Peyer's patch (tissue), 4 donors: ENCODE measurements around the gene FNDC3B.

ENCODE experiments used
- CTCF ChIP-seq, 6 experiments: fragments of 450-650 bp in 4 of 6; fragments of 200-600 bp in 2 of 6; sonication (generic) in 1 of 6; IDR thresholded peaks; one replicate each; pipeline ENCODE4 v1.5.1; 2017 to 2019; ENCODE audit warnings: antibody characterized with exemption in 6 of 6, mild to moderate bottlenecking in 3 of 6, moderate library complexity in 1 of 6
- POLR2A ChIP-seq, 2 donors: fragments of 450-650 bp; IDR thresholded peaks; one replicate each; pipeline ENCODE4 v1.5.1; 2017; ENCODE audit warnings: antibody characterized with exemption in 2 of 2, mild to moderate bottlenecking in 2 of 2, moderate library complexity in 2 of 2

GRCh38 chr3:172102123-172102882 lies 62.9 kb downstream of the FNDC3B start:
- TF ChIP-seq POLR2A (IDR thresholded peaks at IDR 0.05) (no peak), CTCF (IDR thresholded peaks at IDR 0.05) (no peak)
